Heart right ventricle (tissue), 16 donors: ENCODE results near the gene PDIK1L. TPM values are rescaled to one million over a fixed set of nuclear protein-coding genes. Genes with fewer than 3 reads are reported as not detected.
A peak's percentile ranks its signal among the peaks of the same experiment; 100 is the strongest.

ENCODE experiments used
- ATAC-seq, 8 donors: fragments of 200-7000 bp; cut with Tn5 transposase; one replicate each; pipeline ENCODE4 v1.9.1; 2020; ENCODE audit warnings: mild to moderate bottlenecking in 8 of 8, moderate library complexity in 8 of 8, moderate number of reproducible peaks in 1 of 8
- DNase-seq, 2 donors: peaks; one replicate each; pipeline ENCODE4 v3.0.0-alpha.2; 2020
- H3K27ac ChIP-seq, 10 donors: fragments of 200-600 bp; sonication (generic) in 2 of 10; one replicate each; pipeline versions ENCODE4 v1.5.0 to v1.8.0; 2020 to 2022; ENCODE audit warnings: mild to moderate bottlenecking in 3 of 10
- H3K27me3 ChIP-seq, 7 donors: fragments of 200-600 bp; one replicate each; pipeline ENCODE4 v1.8.0; 2021 to 2022; ENCODE audit warnings: mild to moderate bottlenecking in 2 of 7
- H3K36me3 ChIP-seq, 9 donors: fragments of 200-600 bp; sonication (generic) in 1 of 9; one replicate each; pipeline versions ENCODE4 v1.5.0 to v1.8.0; 2020 to 2022; ENCODE audit warnings: mild to moderate bottlenecking in 2 of 9
- H3K4me1 ChIP-seq, 9 donors: fragments of 200-600 bp; sonication (generic) in 1 of 9; one replicate each; pipeline versions ENCODE4 v1.5.0 to v1.8.0; 2020 to 2022; ENCODE audit warnings: mild to moderate bottlenecking in 4 of 9
- H3K4me3 ChIP-seq, 10 donors: fragments of 200-600 bp; sonication (generic) in 2 of 10; one replicate each; pipeline versions ENCODE4 v1.5.0 to v1.8.0; 2020 to 2022; ENCODE audit warnings: mild to moderate bottlenecking in 7 of 10, moderate library complexity in 2 of 10
- H3K9me3 ChIP-seq, 11 donors: fragments of 200-600 bp in 10 of 11; sonication (generic) in 2 of 11; one replicate each; pipeline versions ENCODE4 v1.5.0 to v1.8.0; 2013 to 2022; ENCODE audit warnings: mild to moderate bottlenecking in 2 of 11, control low read depth in 1 of 11, moderate library complexity in 1 of 11
- CTCF ChIP-seq, 9 donors: fragments of 200-600 bp; sonication (generic) in 2 of 9; IDR thresholded peaks; one replicate each; pipeline versions ENCODE4 v1.5.0 to v1.8.0; 2021 to 2022; ENCODE audit warnings: antibody characterized with exemption in 9 of 9, mild to moderate bottlenecking in 5 of 9, moderate library complexity in 1 of 9
- WGBS, 2 donors: extraction: QIAGEN DNeasy Blood & Tissue Kit; methylation state at CpG; one replicate each; pipeline ENCODE4 v1.1.7; 2013; ENCODE audit warnings: inconsistent platforms in 1 of 2; 5-methylcytosine and 5-hydroxymethylcytosine counted together
- intact Hi-C, 10 donors: fragments of 100-400 bp; cut with DNase I; formaldehyde crosslinking; loops; one replicate each; pipeline versions ENCODE4 v1.11.1 to v1.14.2; 2022
- polyA plus RNA-seq, 2 donors: library from polyadenylated mRNA; stranded (reverse); fragments of 200-250 nt; gene quantifications; one replicate each; pipeline ENCODE4 v1.2.3, GENCODE V29; 2013
- total RNA-seq, 10 donors: library from RNA; stranded (reverse); fragmentation: NEBNext Ultra II Directional in 3 of 10; extraction: Animal tissue kit (Norgen Biotek cat#: 25700) in 3 of 10; gene quantifications; one replicate each; pipeline versions ENCODE4 v1.2.1 to v1.2.4, GENCODE V29; 2021 to 2023
- donor health status: Arrhythmogenic right ventricular cardiomyopathy.
- donor health status: ischemic (EF 13 %, LVEDD 7.1; RV severe dilation, severe dysfunction).
- donor health status: healthy with polysubstance abuse.
- donor health status: DM: no; HTN: yes; CAD: no.
- donor health status: DM: no; HTN: no; CAD: no.
- donor health status: ischemic (EF 25% LVEDD 6.9; RV normal size, moderate dysfunction).
- donor health status: ischemic (EF 25% LVEDD 5.7; RV mildly dilated, moderate dysfunction).
- donor health status: healthy.
- donor health status: DM: yes; HTN: yes; CAD: no.
- donor health status: Ischemic cardiomyopathy.
- donor health status: ischemic (EF 35%, LVEDD 5.7; RV mildly dilated, moderate dysfunction).
- donor health status: nonischemic (EF 11% LVEDD 7.7; RV severe dilation, severe dysfunction).
- donor health status: DM: yes; HTN: yes; CAD: no.
- donor health status: PGD.
- donor health status: ischemic (EF 29% LVEDD 5.4; RV normal size, mild dysfunction).
- donor health status: nonischemic (EF 23%, LVEDD 6.1; RV moderate dilation, normal function).

Gene PDIK1L
- total and polyA plus RNA-seq, 12 donors: 1.6 to 8.3 (median 5.3) TPM

GRCh38 chr1:26121854-26122773 lies 10.5 kb downstream of the PDIK1L start:
- ATAC-seq: peak in 5 of 8 donors; percentile 31 to 44 (median 38)

GRCh38 chr1:26122988-26123973 lies 11.7 kb downstream of the PDIK1L start:
- DNase-seq (no peak), ATAC-seq (peak in 1 of 8 donors; percentile 33)
- Histone ChIP-seq H3K4me1 (peaks cover 0 to 90% (median 50%) of the 10 kb centered on the region in 9 donors), H3K4me3 (no peak overlapping the region), H3K27ac (peak overlapping the region in 6 of 10 donors; percentile 14 to 67 (median 21)), H3K36me3 (peaks cover 0 to 61% (median 1%) of the 10 kb centered on the region in 9 donors), H3K9me3 (no peaks in the 10 kb centered on the region), H3K27me3 (no peaks in the 10 kb centered on the region)
- intact Hi-C loops: no loop called here
- WGBS, 2 donors: 88 to 90% methylated on average over 7 of the region's 7 CpGs
- no peak for TF ChIP-seq CTCF (IDR thresholded peaks at IDR 0.05)

More at GRCh38 chr1:26121854-26122773, 10.5 kb downstream of the PDIK1L start:
- peak overlapping the region in 7 of 10 donors; percentile 1 to 67 (median 37) for H3K27ac ChIP-seq
- H3K9me3 ChIP-seq: no peaks in the 10 kb centered on the region
- H3K4me3 ChIP-seq: no peak overlapping the region
- no peaks in the 10 kb centered on the region for H3K27me3 ChIP-seq
- intact Hi-C loops: no loop called here
- WGBS, 2 donors: 61 to 63% methylated on average over 8 of the region's 8 CpGs
- no peak for DNase-seq
- H3K4me1 ChIP-seq: peaks cover 0 to 79% (median 43%) of the 10 kb centered on the region in 9 donors
- TF ChIP-seq CTCF (IDR thresholded peaks at IDR 0.05): no peak
- H3K36me3 ChIP-seq: peaks cover 0 to 72% (median 9%) of the 10 kb centered on the region in 9 donors

GRCh38 chr1:26124418-26125331 lies 13.1 kb downstream of the PDIK1L start:
- no peak for ATAC-seq
- intact Hi-C loops: no loop called here
- H3K36me3 ChIP-seq: peaks cover 0 to 47% (median 0%) of the 10 kb centered on the region in 9 donors
- TF ChIP-seq CTCF (IDR thresholded peaks at IDR 0.05): no peak
- H3K9me3 ChIP-seq: no peaks in the 10 kb centered on the region
- DNase-seq: no peak
- no peak overlapping the region for H3K4me3 ChIP-seq
- peak overlapping the region in 1 of 10 donors; percentile 84 for H3K27ac ChIP-seq
- H3K27me3 ChIP-seq: no peaks in the 10 kb centered on the region
- 81 to 89% methylated on average over 4 of the region's 4 CpGs for WGBS, 2 donors
- H3K4me1 ChIP-seq: peaks cover 0 to 86% (median 48%) of the 10 kb centered on the region in 9 donors
